GM12875 (cell line): ENCODE results near the gene GABBR1.

ENCODE experiments used
- H3K4me3 ChIP-seq: one replicate; pipeline ENCODE4 v1.5.1; 2011; ENCODE audit warnings: low read depth, low read length, control low read depth
- TF ChIP-seq, protein P1 (sequence below): IDR thresholded peaks from 2 replicates; pipeline ENCODE4 v1.5.1; 2011; ENCODE audit warnings: low read depth, mild to moderate bottlenecking, control low read depth, inconsistent platforms, low read length, moderate library complexity, borderline replicate concordance; ENCODE audit not compliant: insufficient read depth

Gene GABBR1

DNA sequence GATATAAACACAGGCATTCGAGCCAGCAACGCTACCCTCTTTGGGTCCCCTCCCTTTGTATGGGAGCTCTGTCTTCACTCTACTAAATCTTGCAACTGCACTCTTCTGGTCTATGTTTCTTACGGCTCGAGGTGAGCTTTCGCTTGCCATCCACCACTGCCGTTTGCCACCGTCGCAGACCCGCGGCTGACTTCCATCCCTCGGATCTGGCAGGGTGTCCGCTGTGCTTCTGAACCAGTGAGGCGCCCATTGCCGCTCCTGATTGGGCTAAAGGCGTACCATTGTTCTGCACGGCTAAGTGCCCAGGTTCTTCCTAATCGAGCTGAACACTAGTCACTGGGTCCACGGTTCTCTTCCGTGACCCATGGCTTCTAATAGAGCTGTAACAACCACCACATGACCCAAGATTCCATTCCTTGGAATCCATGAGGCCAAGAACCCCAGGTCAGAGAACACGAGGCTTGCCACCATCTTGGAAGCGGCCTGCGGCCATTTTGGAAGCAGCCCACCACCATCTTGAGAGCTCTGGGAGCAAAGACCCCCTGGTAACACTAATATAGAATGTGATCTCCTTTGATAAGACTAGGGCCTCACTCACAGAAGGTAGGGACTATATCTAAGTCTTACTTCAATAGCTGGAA, 74.4 kb downstream of the GABBR1 start:
- H3K4me3 ChIP-seq = no peak overlapping the region
- TF ChIP-seq, protein P1, sequence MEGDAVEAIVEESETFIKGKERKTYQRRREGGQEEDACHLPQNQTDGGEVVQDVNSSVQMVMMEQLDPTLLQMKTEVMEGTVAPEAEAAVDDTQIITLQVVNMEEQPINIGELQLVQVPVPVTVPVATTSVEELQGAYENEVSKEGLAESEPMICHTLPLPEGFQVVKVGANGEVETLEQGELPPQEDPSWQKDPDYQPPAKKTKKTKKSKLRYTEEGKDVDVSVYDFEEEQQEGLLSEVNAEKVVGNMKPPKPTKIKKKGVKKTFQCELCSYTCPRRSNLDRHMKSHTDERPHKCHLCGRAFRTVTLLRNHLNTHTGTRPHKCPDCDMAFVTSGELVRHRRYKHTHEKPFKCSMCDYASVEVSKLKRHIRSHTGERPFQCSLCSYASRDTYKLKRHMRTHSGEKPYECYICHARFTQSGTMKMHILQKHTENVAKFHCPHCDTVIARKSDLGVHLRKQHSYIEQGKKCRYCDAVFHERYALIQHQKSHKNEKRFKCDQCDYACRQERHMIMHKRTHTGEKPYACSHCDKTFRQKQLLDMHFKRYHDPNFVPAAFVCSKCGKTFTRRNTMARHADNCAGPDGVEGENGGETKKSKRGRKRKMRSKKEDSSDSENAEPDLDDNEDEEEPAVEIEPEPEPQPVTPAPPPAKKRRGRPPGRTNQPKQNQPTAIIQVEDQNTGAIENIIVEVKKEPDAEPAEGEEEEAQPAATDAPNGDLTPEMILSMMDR = no peak

DNA sequence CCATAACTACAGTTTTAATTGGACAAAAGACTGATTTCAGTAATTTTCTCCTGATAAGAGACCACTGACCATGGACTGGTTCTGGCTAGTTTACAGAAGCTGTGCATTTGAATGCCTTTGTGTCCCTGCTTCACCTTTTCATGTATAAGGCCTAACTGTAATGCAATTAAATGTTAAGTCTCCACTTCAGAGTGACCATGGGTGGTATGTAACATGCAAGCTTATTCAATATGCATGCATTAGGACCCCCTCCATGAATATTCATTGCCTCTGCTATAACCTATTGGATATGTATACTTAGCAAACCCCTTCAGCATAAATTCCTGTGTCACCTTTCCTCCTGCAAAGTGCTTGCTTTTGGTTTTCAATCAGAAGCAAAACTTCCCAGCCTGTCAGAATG, 75.7 kb downstream of the GABBR1 start:
- TF ChIP-seq, protein P1 = no peak
- H3K4me3 ChIP-seq = no peak overlapping the region

DNA sequence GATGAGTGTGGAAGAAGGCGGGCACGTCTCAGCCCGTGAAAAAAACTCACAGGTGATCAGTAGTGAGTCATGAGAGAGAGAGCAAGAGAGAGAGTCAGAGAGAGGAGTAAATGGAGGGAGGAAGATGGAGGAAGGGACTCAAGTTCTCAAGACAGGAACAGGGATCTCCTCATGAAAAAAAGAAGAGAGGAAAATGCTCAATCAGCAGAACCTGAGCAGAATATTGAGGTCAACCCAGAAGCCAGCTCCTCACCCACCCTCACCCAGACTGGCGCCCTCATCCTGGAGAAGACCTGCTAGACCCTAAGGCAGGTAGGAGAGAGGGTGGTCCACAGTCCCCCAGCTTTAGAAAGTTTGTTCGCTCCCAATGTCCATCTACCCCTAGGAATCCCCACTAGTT, 78.2 kb downstream of the GABBR1 start:
- TF ChIP-seq, protein P1 = no peak
- H3K4me3 ChIP-seq = no peak overlapping the region

DNA sequence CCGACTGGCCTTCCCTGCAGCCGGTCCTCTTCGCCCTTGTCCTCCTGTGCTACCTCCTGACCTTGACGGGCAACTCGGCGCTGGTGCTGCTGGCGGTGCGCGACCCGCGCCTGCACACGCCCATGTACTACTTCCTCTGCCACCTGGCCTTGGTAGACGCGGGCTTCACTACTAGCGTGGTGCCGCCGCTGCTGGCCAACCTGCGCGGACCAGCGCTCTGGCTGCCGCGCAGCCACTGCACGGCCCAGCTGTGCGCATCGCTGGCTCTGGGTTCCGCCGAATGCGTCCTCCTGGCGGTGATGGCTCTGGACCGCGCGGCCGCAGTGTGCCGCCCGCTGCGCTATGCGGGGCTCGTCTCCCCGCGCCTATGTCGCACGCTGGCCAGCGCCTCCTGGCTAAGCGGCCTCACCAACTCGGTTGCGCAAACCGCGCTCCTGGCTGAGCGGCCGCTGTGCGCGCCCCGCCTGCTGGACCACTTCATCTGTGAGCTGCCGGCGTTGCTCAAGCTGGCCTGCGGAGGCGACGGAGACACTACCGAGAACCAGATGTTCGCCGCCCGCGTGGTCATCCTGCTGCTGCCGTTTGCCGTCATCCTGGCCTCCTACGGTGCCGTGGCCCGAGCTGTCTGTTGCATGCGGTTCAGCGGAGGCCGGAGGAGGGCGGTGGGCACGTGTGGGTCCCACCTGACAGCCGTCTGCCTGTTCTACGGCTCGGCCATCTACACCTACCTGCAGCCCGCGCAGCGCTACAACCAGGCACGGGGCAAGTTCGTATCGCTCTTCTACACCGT, 79.5 kb downstream of the GABBR1 start:
- no peak overlapping the region for H3K4me3 ChIP-seq
- TF ChIP-seq, protein P1 = no peak

DNA sequence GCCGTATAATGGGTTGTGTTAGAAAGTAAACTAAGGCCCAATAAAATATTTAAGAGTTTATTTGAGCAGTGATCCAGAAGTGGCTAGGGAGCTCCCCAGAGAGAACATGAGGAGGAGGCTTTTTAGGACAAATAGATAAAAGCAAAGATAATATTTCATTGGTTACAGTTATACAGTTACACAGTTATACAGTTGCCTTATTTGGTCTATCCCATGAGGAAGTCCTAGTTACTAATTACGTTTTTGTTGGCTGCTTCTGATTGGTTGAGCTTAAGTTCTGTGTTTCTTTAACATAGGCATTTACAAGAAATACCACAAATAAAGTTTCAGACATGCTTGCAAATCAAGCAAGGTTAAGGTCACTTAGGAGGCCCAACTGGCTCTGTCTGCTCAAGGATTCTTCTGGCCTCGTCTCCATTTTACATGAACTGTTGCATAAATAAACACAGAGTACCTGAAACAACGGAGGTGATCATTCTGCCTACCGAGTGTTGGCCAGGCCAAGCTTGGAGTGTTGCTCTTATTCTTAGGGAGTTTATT, 80.4 kb downstream of the GABBR1 start:
- TF ChIP-seq, protein P1 = no peak

DNA sequence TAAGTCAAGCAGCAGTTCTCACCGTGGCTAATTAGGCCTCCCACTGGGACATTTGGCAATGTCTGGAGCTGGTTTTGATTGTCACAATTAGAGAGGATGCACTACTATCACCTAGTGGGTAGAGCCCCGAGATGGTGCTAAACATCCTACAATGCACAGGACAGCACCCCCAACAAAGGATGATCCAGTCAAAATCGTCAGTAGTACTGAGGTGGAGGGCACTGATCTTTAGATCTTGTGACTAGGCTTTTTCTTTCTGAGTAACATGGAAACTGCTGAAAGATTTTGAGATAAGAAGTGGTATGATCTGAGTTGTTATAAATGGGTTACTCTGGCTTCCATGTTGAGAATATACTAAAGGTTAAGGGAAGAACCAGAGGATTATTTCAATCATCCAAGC, 85.4 kb downstream of the GABBR1 start:
- TF ChIP-seq, protein P1 = no peak
- H3K4me3 ChIP-seq = no peak overlapping the region

More for the DNA sequence above, 80.4 kb downstream of the GABBR1 start:
- H3K4me3 ChIP-seq = no peak overlapping the region
